ENCODE results near the gene AHNAK2.

The AHNAK2 gene

GRCh38 chr14:105012171-105012985 is 34.2 kb upstream of the AHNAK2 start:
- H3K4me3 ChIP-seq (ENCODE audit: low read depth, low read length): no peak overlapping the region
- peak overlapping the region; percentile 9; the same call in 1 of the 2 replicates for H3K27ac ChIP-seq (ENCODE audit: extremely low read depth, low read depth, low read length)
- CTCF ChIA-PET: interaction anchor here (0.6 to 5.7 kb wide), 4 partner anchors 10 to 33 kb away, joined by 3 to 32 read pairs (median 5); no protein-coding TSS in a partner anchor
- peaks cover 12% of the 10 kb centered on the region for H3K4me1 ChIP-seq (ENCODE audit: control insufficient read depth, insufficient read depth, low read length)
- peaks cover 18 to 71% of the 10 kb centered on the region in 2 experiments for H3K36me3 ChIP-seq (ENCODE audit: control insufficient read depth in 2 of 2, insufficient read depth in 1 of 2, low read length in 2 of 2)
- no peaks in the 10 kb centered on the region for H3K9me3 ChIP-seq (ENCODE audit: control insufficient read depth, insufficient read depth, low read depth, low read length)
- TF ChIP-seq ZNF600 (tag by site-specific recombination; IDR thresholded peaks at IDR 0.05) (peak; percentile 45), ZNF37A (tag by site-specific recombination; IDR thresholded peaks at IDR 0.05) (no peak), PRDM10 (tag by site-specific recombination; IDR thresholded peaks at IDR 0.05) (peak; percentile 85), CTCF (tag by site-specific recombination; IDR thresholded peaks at IDR 0.05) (0 out of 2 replicates have a peak, but pooled peaks have one; percentile 28), KLF1 (tag by site-specific recombination; IDR thresholded peaks at IDR 0.05) (peak; percentile 23; the same call in 1 of the 2 replicates), YY1 (tag by site-specific recombination; IDR thresholded peaks at IDR 0.05) (no peak)
- POLR2A ChIA-PET: interaction anchor here (0.6 kb wide), 2 partner anchors 36 to 73 kb away, joined by 5 read pairs; no protein-coding TSS in a partner anchor

- TF ChIP-seq ZNF600 (tag by site-specific recombination; IDR thresholded peaks at IDR 0.05) (peak; percentile 42; the same call in 1 of the 2 replicates), ZNF560 (tag by site-specific recombination; IDR thresholded peaks at IDR 0.05; ENCODE audit: borderline replicate concordance) (no peak), ZNF580 (tag by site-specific recombination; IDR thresholded peaks at IDR 0.05) (no peak), ZBTB17 (tag by site-specific recombination; IDR thresholded peaks at IDR 0.05) (no peak), SP7 (tag by site-specific recombination; IDR thresholded peaks at IDR 0.05) (no peak), ZNF792 (tag by site-specific recombination; IDR thresholded peaks at IDR 0.05) (no peak), ZNF391 (tag by site-specific recombination; IDR thresholded peaks at IDR 0.05; ENCODE audit: borderline replicate concordance, low read depth) (no peak), BCL11B (tag by site-specific recombination; IDR thresholded peaks at IDR 0.05; ENCODE audit: low read depth) (no peak), ZFP37 (tag by site-specific recombination; IDR thresholded peaks at IDR 0.05) (no peak), ZNF555 (tag by site-specific recombination; conservative IDR thresholded peaks at IDR 0.05) (no peak), REST (tag by site-specific recombination; IDR thresholded peaks at IDR 0.05) (peak; percentile 43; the same call in 1 of the 2 replicates), ZNF777 (tag by site-specific recombination; IDR thresholded peaks at IDR 0.05; ENCODE audit: borderline replicate concordance) (no peak), EGR2 (tag by site-specific recombination; IDR thresholded peaks at IDR 0.05; ENCODE audit: low read depth) (no peak), ZNF184 (tag by site-specific recombination; IDR thresholded peaks at IDR 0.05) (no peak), ZNF670 (tag by site-specific recombination; IDR thresholded peaks at IDR 0.05; ENCODE audit: low read depth) (no peak), ZNF292 (tag by site-specific recombination; IDR thresholded peaks at IDR 0.05; ENCODE audit: borderline replicate concordance, low read depth) (no peak)
- H3K27ac ChIP-seq (ENCODE audit: extremely low read depth, low read depth, low read length): no peak overlapping the region
- peaks cover 15 to 78% of the 10 kb centered on the region in 2 experiments for H3K36me3 ChIP-seq (ENCODE audit: control insufficient read depth in 2 of 2, insufficient read depth in 1 of 2, low read length in 2 of 2)
- no peak overlapping the region for H3K4me3 ChIP-seq (ENCODE audit: low read depth, low read length)
- no peaks in the 10 kb centered on the region for H3K9me3 ChIP-seq (ENCODE audit: control insufficient read depth, insufficient read depth, low read depth, low read length)
- ChIA-PET POLR2A (interaction anchor here (1.5 kb wide), 1 partner anchor 10 kb away, joined by 3 read pairs; the partner anchor contains the start of gene CDCA4), CTCF (interaction anchor here (0.6 to 5.7 kb wide), 4 partner anchors 24 to 475 kb away, joined by 3 to 32 read pairs (median 3); no protein-coding TSS in a partner anchor)
- peaks cover 12% of the 10 kb centered on the region for H3K4me1 ChIP-seq (ENCODE audit: control insufficient read depth, insufficient read depth, low read length)
Measured at GRCh38 chr14:105011312-105011990, 33.3 kb upstream of the AHNAK2 start.

All from HEK293 (cell line).